ENCODE measurements around the gene PCGF1.

DNA sequence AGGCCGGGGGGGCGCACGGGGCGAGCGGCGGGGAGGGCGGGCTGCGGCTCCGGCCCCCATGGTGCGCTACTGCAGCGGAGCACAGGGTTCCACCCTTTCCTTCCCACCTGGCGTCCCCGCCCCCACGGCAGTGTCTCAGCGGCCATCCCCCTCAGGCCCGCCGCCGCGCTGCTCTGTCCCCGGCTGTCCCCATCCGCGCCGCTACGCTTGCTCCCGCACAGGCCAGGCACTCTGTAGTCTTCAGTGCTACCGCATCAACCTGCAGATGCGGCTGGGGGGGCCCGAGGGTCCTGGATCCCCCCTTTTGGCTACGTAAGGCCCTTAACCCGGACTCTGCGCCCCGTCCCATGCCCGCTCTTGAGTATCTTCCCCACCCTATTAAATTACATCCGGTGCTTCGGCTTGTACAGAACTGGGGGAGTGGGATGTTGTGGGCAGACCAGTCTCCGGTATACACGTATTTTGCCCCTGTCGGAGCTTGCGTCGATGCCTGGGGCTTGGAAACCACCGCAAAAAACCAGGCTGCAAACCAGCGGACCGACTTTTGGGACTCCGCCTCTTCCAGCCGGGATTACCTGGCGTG, 49.9 kb downstream of the PCGF1 start:
- no peak for TF ChIP-seq CTCF (conservative IDR thresholded peaks at IDR 0.05)
- no peak for TF ChIP-seq ZFX (IDR thresholded peaks at IDR 0.05)

All from C4-2B (cell line).